ENCODE measurements around the gene RGS2.

DNA sequence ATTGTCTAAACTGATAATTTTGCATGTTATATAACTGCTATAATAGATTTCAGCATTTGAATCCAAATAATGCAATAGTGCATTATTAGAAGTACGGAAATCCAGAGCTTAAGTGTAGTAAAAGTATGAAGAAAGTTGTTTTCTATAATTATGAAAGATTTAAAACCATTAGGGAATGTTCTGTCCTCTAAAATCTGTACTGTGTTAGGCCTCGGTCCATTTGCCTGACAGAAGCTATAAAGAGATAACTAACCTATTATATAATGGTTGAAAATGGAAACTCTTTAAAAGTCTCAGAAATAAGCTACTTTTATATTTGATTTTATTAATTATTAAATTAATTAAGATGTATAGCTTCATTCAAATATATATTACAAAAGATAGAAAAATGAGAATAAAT is 16.2 kb upstream of the RGS2 start:
- TF ChIP-seq POLR2A (IDR thresholded peaks at IDR 0.05; ENCODE audit: low read length) (no peak), GATA1 (IDR thresholded peaks at IDR 0.05; ENCODE audit: low read depth, low read length) (no peak)

Measured in erythroblast (primary cell).